T follicular helper cell (primary cell): ENCODE data around the gene DACT2.
"Not testable (repeated sequence)": the region's sequence is repeated elsewhere in the genome, so short reads cannot be mapped to it uniquely, and the experiment has no call there.

Experiments used
- DNase-seq: peaks from one replicate; pipeline ENCODE4 v3.0.0-alpha.2; 2020; ENCODE audit warnings: low read depth

Gene DACT2

DNA sequence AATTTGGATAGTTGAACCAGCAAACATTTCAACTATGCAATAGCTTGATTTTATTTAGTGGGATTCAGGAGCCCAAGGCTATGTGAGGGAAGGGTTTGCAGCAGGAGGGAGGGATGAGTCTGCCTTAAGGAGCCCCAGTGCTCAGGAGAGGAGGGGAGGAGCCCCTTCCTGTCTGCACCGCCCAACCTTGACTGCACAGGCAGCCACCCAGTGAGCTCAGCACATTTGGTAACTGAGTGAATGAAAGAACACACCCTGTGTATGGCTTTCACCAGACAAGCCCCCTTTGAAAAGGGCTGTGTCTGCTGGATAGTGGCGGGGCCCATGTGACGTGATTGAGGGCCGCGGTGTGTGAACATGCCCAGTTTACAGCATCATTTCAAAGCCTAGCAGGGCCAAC lies 17.0 kb downstream of the DACT2 start:
- DNase-seq = no peak

DNA sequence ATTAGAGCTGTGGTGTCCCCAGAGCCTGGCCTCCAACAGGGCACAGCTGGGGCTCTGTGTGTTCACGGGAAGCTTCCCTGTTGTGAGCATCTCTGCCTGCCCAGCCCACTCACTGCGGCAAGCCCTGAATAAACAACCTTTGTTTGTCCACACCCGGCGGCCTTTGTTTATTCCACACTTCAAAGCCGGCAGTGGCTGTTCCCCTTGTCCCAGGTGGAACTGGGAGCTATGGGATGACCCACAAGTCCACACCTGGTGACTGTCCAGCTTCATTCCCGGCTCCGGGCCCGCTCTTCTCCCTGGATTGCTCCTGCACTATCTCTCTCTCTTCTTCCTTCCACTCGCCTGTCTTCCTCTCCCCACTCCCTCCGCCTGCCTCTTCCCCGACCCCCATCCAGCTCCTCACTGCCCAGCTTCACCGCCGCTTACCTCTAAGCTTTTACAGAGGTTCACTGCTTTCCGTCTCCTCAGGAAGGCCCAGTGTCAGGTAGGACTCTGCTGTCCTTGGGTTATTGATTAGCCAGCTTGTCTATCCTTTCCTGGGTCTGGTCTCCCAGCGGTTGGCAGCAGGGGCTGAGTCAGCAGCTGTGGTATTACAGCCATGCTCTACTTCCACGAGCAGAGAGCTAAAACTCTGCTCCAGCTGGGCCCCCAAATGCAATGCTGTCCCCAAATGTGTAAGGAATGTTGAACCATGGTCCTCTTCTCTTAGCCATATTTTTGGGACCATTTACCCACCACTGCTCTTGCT lies 17.8 kb downstream of the DACT2 start:
- DNase-seq = no peak

DNA sequence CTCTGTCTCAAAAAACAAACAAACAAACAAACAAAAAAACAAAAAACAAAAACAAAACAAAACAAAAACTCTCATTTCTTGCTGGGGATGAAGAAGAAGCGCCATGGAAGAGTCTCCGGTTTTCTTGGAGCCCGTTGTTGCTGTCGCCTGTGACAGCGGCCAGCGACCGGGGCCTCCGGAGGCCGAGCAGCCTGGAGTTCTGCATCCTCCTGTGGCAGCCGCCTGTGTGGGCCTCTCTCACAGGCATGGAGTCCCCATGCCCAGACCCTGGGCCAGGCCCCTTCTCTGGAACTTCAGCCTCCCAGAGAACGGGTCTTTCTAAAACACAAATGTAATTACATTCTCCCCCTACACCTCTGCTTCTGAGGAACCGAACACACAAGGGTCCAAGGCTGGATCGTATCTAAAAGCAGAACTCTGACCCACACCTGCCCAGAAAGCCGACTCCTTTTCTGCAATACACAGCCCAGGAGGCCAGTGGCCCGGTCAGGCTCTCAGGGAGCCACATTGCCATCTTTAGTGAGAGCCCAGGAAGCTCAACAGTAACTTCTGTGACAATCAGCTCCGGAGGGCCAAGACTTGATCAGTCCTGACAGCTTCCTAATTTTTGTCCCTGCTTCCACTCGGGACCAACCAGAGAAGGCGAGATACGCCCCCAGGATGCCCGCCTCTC lies 18.5 kb downstream of the DACT2 start:
- no peak for DNase-seq

DNA sequence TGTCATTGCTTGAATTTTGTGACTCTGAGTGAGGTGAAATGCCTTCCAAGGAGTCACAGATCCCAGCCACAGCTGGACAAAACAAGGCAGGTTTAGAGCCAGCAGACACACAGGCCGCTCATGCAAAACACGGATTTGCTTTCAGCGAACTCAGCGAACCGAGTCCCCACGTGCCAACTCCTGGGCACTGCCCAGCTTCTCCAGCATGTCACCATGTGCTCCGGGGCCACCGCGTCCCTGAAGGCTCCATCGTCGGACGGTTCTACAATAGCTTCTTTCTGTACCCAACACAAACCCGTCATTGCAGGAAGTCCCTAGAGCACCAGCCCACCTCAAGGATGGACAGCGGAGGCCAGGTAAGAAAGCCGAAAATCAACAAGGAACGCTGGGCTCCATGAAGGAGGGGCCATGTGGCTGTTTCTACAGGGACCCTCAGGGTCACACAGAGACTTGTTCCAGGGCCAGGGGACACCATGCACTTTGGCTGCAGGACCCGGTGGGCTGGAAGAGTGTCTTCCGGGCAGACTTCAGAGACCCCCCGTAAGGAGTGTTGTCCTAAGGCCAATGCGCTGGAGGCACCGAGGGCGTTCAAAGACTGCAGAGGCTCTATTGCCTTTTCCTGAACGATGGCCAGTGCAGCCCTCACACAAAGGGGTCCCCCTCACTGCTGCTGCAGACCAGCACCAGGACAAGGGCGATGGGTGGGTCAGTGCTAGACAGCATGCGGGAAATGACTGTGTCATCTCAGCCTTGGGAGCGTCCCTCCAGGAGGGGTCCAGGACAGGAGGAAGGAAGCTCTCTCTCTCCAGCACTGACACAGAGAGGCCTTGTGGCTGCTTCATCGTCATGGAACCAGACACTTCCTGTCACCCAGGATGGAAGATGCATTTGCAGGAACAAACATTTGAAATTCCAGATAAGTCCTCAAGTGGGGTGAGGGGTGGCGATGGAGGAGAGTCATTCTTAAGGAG lies 19.8 kb downstream of the DACT2 start:
- DNase-seq = no peak

DNA sequence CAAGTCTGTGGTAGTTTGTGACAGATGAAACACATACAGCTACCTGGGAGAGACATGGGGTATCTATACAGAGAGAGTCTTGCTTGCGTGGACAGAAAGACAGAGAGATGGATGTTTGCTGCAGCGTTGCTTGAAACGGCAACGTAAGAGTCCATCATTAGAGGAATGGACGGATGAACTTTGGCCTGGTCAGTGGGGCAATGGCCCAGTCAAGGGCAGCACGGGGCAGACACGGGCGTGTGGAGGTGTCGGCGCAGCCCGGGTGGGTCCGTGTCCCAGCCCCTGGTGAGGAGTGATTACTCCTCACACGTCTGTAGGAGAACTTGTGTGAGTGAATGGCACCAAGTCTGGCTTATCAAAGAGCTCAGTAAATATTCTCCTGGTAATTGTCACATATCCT lies 21.9 kb downstream of the DACT2 start:
- no peak for DNase-seq

DNA sequence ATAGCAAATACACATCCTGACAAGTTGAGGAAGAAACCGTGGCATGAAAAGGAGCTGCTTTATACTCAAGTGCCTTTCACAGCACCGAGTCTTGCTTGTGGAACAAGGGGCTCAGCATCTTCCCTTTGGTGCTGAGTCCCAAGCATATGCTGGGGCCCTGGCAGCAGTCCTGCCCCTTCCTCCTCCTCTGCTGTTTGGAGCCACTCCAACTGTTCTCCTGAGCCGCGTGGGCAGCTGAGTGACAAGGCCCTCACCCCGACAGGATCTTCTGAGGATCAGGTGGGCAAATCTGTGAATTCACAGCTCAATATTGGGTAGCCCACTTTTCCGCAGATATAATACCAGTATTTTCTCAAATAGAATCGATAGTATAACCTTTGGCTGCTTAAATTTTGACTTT lies 24.7 kb downstream of the DACT2 start:
- no peak for DNase-seq

DNA sequence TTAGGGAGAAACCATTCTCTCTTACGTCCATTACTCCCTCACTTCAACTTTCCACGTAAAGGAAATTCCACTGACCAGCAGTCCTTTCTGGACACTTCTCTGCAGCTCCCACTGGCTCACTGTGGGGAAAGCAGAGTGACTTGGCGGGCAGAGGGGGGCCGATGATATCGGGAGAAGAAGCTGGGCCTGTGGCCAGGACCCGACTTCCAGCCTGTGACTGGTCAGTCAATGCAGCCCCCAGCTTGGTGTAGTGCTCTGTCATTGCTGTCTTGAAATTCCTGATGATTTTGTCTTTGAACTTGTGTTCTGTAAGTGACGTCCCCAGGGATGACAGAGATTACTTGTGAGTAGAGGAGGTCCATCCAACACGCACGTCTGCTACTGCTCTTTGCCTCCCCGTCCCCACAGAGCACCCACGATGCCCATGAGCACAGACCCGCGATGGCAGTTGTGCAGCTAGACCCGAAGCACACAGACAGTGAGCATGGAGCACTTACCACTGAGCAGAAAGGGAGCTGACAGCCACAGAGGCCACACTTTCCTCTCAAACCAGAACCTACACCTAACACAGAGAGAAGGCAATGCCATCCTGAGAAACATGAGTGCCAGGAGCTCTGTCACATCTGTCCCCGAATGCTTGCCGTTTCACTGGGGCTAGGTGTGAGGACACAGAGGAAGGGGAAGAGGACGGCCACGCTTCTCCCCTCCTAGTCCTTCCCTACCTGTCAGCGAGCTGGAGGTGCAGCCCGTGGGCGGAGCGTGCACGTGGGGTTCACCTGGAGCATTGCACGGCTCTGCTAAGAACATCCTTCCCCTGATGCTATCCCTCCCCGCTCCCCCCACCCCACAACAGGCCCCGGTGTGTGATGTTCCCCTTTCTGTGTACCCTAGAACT lies 25.7 kb downstream of the DACT2 start:
- DNase-seq = no peak

DNA sequence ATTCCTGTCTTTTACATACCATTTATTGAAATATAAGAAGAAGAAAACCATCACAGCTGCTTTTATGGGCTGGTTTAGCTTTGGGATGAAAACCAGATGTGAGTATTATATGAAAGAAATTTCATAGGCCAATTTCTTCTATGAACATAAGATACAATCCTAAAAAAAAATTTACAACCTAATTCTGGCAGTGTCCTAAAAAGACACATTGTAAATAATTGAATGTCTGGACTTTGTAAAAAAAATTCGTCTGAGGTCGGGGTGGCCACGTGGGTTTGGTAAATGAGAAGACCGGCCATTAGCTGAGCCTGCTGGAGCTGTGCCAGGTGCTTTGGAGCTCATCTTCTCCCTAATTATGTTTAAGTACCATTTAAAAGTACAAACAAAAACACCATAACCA lies 26.8 kb downstream of the DACT2 start:
- DNase-seq = no peak

DNA sequence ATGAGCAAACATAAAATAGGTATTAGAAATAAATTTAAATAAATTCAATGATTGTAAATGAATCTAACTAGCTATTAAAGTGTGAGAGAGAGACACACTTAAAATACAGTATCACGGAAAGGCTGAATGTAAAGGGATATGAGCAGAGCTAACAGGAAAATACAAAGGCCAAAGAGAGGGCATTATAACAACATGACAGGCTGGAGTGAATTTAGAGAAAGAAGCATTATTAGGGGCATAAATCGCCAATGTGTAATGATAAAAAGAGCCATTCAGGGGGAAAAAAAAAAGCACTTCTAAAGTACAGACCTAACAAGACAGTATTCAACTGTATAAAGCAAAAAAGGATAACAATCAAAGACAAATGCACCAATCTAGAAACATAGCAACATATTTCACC lies 28.1 kb downstream of the DACT2 start:
- no peak for DNase-seq

DNA sequence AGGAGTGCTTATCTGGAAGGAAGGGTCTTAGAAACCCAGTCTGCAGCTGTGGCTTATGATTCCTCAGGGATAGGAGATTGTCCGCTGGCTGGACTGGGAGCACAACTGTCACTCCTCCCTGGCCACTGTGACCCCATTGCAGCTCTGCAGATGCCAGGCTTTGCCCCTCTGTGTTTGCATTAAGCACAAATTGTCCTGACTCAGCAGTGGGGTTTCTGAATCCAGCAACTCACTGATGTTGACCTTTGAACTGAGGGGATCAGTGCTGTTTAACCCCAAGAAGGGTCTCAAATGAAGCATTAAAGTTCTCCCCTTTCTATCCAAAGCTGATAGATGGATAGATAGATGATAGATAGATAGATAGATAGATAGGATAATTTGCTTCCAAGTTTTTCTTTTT lies 29.5 kb downstream of the DACT2 start:
- DNase-seq = no peak

DNA sequence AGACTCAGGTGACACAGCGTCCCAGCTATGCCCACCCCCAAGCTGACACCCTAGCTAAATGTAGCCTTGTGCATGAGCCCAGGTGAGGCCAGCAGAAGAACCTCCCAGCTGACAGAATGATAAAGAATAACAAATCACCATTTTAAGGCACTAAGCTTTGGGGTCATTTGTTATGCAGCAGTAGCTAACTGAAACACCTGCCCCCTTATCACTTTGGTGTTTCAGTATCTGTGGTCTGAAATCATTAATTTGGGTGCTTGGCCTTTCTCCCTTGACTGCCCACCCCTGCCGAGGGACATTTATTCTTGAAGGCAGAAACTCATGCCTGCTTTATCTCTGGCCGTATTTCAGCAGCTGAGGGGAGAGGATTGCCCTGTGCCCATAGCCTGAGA lies 30.0 kb downstream of the DACT2 start:
- DNase-seq = no peak

DNA sequence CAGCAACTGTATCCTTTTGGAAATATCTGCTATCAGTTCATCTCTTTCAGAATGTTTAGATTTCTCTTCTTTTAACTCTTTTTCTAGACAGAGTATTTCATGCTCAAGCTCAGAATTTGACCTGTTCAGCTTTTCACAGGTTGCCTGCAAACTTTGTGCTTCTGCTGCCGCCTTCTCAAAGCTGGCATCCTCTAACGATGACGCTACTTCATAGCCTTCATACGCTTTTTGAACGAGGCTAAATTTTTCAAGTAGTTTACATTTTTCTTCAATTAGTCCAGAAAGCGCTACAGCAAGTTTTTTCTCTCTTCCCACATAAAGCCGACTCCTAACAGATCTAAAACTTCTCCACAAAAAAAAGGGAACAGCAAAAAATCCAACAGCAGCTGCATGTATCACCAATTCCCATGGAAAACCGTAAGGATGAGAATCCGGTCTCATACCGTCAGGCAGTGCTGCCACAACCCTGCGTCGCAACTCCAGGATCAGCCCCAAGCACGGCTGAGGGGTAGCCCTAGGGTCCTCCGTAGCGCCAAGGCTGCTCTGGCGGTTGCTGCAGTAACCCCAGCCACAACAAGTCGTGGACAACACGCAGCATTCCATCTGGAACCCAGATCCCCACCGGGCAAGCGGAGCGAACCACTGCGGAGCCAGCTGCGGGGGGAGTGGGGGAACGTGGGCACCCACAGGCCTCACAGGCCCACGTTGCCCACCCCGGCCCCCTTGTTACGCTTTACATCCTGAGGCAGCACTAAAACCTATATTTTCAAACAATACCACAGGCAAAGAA lies 30.6 kb downstream of the DACT2 start:
- DNase-seq = no peak

DNA sequence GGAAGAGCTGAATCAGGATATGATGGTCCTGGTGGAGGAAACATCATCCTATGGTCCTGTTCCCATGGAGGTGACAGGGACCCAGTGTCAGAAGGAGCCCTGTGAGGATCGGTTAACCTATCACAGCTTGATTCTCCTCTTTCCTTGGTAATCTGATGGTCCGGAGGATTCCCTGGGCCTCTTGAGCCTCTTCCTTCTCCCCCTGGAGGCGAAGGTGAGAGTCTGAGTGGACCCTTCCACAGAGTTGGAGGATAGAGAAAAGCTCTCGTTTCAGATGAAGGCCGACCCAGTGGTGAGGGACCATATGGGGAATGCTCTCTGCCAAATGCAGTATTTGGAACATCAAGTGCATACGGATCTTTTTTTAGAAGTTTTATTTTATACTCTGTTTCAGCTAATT lies 32.1 kb downstream of the DACT2 start:
- DNase-seq = not testable (repeated sequence)

DNA sequence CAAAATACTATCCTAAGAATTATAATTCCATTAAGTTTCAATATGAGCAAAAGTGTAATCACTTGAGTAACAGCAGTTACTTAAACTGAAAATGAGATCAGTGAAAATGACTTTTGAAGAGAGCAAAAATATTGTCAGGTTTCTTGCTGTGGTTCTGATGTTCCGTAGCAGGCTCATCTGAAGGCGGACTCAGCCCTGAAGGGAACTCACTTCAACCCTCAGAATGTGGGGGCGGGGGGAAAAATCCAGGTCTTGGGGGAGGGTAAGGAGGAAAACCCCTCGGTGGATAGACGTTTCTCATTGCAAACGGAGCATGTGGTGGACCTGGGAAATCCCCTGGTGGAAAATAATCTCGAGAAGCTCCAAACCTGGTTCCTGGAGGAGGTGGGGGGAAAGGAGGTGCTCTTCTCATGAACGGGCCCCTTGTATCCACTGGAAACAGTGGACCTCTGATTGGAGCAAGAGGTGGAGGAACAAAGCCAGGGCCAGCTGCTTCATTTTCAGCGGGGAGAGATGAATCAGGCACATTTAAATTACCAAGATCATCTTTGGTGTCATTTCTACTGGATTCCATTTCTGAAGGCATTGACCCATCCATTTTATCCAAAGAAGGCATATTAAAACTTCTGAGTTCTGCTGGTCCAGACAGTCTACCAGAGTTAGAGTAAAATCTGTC lies 32.7 kb downstream of the DACT2 start:
- DNase-seq = not testable (repeated sequence)

DNA sequence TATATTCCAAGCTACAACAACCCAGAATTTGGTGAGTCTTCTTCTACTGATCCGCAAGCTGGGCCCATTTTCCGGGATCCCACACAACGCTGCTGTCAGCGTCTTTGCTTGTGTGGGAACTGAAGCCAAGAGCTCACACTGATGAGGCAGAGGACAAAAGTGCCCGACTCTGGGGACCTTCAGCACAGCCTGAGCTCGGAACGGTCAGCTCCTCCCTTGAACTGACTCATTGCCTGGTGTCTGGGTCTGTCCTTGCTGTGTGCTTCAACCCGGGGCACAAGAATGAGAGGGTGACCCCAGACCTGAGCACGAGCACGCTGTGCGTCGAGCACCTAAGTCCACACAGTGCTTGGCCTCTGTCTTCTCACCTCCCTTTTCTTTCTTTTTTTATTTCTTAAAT lies 33.5 kb downstream of the DACT2 start:
- DNase-seq = no peak

DNA sequence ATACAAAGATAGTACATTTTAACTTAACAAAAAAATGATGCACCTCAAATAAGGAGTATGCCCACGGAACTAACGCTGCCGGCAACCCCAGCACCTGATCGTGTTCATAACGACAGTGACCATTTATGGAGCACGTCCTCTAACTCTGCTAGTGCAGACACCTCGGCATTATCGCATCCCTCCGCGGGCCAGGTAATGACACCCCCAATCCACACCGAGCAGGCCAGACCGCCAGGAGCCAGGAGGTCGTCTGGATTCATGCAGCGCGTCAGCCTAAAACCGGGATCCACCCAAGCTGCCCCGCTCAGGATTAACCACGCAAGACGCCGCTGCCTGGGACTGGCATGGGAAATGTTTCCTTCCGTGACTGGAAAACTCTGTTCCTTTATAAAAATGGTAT lies 34.1 kb downstream of the DACT2 start:
- no peak for DNase-seq

DNA sequence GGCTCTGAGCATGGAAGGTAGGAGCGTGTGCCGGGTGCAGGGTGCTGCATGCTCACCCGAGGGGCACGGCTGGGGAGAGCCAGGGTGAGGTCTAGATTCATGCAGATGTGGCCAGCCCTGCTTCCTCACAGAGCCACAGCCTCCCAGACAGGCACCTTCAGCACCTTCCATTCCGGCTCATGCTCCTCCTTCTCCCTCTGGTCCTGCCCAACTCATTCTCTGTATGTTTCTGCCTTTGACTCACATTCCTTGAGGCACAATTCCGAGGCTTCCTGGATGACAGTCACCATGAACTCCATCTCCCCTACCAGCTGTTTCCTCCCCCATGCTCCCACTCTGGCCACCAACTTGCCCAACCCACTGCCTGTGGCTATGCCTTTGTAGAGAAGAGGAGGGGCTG lies 35.4 kb downstream of the DACT2 start:
- no peak for DNase-seq

DNA sequence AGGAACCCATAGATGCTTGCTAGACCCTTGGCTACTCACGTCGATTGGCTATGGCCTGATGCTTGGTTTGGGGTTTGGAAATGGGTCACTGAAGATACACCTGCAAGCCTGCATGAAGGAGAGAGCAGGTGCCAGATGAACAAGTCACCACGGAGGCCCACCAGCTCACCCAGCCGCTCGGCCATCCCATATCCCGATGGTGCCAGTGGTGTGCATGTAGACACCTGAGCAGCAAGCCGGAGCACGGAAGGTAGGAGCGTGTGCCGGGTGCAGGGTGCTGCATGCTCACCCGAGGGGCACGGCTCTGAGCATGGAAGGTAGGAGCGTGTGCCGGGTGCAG lies 35.9 kb downstream of the DACT2 start:
- DNase-seq = no peak

DNA sequence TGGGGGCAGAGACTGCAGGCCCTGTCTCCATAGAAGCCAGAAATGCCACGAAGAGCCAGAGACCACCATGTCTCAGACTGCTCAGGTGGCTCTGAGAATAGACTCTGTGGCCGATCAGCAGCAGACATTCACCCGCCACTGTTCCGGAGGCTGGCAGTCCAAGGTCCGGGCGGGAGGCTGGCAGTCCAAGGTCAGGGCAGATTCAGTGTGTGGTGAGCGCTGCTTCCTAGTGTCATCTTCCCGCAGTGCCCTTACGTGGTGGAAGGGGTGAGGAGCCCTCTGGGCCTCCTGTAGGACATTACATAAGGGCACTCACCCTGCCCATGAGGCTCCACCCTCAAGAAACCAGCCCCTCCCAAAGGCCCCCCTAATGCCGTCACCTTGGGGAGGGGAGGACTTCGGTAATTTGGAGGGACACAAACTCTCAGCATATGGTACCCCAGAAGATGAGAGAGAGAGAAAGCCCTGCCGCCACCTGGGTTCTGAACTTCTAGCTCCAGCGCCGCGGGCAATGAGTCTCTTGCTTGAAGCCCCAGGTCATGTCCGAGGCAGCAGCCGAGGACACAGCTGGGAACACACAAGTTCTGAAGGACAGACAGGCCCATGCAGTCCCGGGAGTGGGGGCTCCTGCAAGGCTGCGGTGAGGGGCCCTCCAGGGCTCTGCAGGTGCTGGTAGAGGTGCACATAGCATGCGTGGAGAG lies 36.4 kb downstream of the DACT2 start:
- no peak for DNase-seq

DNA sequence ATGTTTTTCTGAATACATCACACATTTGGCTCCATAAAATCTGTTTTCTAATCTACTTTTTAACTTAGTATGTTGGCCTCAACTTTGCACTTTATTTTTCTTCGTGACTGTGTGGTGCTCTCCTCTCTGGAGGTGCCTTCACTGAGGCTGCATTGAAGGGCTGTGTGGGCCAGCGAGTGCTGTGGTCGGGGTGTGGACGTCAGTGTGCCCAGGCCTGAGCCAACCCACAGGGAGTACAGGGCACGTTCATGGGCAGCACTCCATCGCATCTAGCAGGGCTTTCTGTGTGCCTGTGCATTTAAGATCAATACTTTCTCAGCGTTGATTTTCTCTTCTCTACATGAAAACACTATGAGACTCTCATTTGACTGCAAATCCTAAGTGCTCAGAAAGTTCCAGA lies 37.8 kb downstream of the DACT2 start:
- DNase-seq = no peak
